ENCODE results near the gene NFATC3. TPM values are rescaled to one million over a fixed set of nuclear protein-coding genes. Genes with fewer than 3 reads are reported as not detected.

Gene NFATC3
- total RNA-seq, 1 donor from 2014 or later: 74.5 TPM

DNA sequence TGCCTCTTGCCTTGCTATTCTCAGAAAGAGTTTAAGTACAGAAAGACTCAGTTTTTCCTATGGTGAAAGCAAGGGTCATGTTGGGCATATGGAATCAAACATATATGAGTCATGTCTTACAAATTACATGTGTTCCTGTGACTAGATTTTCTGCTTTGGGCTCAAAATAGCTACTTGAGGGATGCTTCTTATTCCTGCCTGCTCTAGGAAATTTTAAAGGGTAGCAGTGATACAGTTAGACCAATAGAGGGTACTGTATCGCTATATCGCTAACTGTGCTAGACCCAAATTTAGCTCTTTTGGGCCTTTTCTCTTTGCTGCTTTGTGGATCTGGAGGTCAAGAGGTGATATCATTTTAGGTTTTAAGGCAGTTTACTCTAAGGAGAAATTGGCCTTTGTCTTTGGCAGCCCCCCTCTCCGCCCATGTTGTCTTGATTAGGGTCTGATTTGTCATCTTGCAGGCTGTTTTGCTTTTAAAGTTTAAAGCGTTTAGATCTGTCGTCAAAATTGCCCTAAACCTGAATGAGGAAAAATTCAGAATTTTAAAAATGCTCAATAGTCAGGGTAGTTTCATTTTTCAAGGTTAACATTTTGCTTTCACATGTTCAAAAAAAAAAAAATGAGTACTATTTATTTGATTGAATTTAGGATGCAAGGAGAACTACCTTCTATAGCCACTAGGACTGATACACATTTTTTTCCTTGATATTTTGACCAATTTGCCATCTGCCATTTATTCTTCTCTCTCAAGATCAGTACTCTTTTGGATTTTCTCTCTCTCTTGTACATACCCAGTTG lies 8.8 kb downstream of the NFATC3 start:
- no peak overlapping the region for H3K4me3 ChIP-seq
- TF ChIP-seq, protein P1, sequence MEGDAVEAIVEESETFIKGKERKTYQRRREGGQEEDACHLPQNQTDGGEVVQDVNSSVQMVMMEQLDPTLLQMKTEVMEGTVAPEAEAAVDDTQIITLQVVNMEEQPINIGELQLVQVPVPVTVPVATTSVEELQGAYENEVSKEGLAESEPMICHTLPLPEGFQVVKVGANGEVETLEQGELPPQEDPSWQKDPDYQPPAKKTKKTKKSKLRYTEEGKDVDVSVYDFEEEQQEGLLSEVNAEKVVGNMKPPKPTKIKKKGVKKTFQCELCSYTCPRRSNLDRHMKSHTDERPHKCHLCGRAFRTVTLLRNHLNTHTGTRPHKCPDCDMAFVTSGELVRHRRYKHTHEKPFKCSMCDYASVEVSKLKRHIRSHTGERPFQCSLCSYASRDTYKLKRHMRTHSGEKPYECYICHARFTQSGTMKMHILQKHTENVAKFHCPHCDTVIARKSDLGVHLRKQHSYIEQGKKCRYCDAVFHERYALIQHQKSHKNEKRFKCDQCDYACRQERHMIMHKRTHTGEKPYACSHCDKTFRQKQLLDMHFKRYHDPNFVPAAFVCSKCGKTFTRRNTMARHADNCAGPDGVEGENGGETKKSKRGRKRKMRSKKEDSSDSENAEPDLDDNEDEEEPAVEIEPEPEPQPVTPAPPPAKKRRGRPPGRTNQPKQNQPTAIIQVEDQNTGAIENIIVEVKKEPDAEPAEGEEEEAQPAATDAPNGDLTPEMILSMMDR (IDR thresholded peaks at IDR 0.05): peak; percentile 34
- H3K36me3 ChIP-seq: peaks cover 3% of the 10 kb centered on the region
- intact Hi-C loops (cut with DNase I): no loop called here
- H3K4me1 ChIP-seq: peaks cover 51% of the 10 kb centered on the region
- no peaks in the 10 kb centered on the region for H3K27me3 ChIP-seq
- no peaks in the 10 kb centered on the region for H3K9me3 ChIP-seq
- H3K27ac ChIP-seq: no peak overlapping the region
- ATAC-seq: peak; percentile 72
- no peak for DNase-seq

DNA sequence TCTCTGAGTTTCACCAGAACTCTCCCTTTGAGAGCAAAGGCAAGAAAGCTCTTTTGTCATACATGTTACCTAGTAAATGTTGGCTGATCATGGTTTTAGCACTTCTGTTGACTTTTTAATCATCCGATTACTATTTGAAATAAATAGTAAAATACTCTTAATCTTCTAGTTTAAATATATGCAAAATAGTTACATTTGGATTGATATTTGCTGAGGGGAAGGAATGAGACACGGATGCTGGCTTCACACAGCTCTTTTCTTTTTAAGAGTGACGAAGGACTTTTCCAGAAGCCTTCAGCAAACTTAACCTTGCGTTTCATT lies 9.4 kb downstream of the NFATC3 start:
- TF ChIP-seq, protein P1 (IDR thresholded peaks at IDR 0.05): no peak
- ATAC-seq: no peak
- no peak overlapping the region for H3K27ac ChIP-seq
- H3K27me3 ChIP-seq: no peaks in the 10 kb centered on the region
- DNase-seq: no peak
- H3K4me3 ChIP-seq: no peak overlapping the region
- H3K36me3 ChIP-seq: peaks cover 3% of the 10 kb centered on the region
- H3K4me1 ChIP-seq: peaks cover 51% of the 10 kb centered on the region
- no peaks in the 10 kb centered on the region for H3K9me3 ChIP-seq
- intact Hi-C loops (cut with DNase I): no loop called here

DNA sequence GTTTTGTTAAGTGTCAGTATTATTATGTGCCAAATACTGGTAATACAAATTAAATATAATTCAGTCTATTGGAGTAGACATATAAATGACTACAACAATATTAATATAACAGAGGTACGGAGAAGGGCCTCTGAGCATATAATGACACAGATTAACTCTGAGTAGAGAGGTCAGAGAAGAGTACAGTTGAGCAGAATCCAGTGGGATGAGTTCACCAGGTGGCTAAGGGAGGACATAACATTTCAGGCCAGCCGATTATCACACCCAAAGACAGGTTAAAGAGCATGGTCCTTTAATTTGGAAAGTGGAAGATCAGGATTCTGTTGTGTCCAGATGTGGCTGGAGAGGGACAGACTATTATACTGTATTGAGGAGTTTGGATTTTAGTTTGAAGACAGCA lies 11.3 kb downstream of the NFATC3 start:
- no peak overlapping the region for H3K27ac ChIP-seq

DNA sequence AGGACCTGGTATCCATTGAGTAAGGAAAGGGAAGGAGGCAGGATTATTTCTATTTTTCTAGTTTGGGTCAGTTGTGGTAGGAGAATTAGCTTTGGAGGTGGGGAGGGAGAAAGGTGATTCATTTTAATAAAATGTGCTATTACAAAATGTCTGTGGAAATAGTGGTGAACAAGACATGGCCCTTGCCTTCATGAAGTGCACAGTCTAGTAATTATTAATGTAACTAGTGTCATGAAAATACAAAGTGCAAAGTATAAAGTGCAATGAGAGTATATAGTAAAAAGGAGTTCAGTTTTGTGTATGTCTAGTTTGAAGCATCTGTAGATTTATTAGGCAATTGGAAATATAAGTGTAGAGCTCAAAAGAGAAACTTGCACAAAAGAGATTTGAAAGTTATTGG lies 11.9 kb downstream of the NFATC3 start:
- DNase-seq (no peak), ATAC-seq (no peak)

More for the DNA sequence above, 11.3 kb downstream of the NFATC3 start:
- Histone ChIP-seq H3K27me3 (no peaks in the 10 kb centered on the region), H3K9me3 (no peaks in the 10 kb centered on the region), H3K36me3 (peaks cover 3% of the 10 kb centered on the region), H3K4me3 (no peak overlapping the region), H3K4me1 (peaks cover 39% of the 10 kb centered on the region)
- intact Hi-C loops (cut with DNase I): no loop called here
- ATAC-seq: no peak
- no peak for DNase-seq
- TF ChIP-seq, protein P1 (IDR thresholded peaks at IDR 0.05): no peak

DNA sequence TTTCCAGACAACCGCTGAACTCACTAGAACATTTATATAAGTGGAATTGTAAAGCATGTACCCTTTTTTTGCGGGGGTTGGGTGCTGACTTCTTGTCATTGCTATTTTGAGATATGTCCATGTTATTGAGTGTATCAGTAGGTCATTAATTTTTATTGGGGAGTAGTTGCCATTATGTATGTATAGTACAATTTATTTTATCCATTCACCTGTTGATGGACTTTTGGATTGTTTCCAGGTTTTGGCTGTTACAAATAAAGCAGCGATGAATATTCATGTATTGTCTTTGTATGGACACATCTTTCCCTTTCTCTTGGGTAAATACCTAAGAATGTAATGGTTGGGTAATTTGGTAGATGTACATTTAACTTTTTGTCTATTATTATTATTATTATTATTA lies 12.7 kb downstream of the NFATC3 start:
- DNase-seq (no peak), ATAC-seq (no peak)
- intact Hi-C loops (cut with DNase I): no loop called here
- no peak overlapping the region for H3K4me3 ChIP-seq
- H3K4me1 ChIP-seq: peaks cover 26% of the 10 kb centered on the region
- H3K36me3 ChIP-seq: peaks cover 3% of the 10 kb centered on the region
- H3K27me3 ChIP-seq: no peaks in the 10 kb centered on the region
- no peaks in the 10 kb centered on the region for H3K9me3 ChIP-seq
- no peak overlapping the region for H3K27ac ChIP-seq
- TF ChIP-seq, protein P1 (IDR thresholded peaks at IDR 0.05): no peak

More for the DNA sequence above, 11.9 kb downstream of the NFATC3 start:
- H3K27ac ChIP-seq: no peak overlapping the region
- intact Hi-C loops (cut with DNase I): no loop called here
- H3K9me3 ChIP-seq: no peaks in the 10 kb centered on the region
- H3K4me1 ChIP-seq: peaks cover 33% of the 10 kb centered on the region
- H3K36me3 ChIP-seq: peaks cover 3% of the 10 kb centered on the region
- TF ChIP-seq, protein P1 (IDR thresholded peaks at IDR 0.05): no peak
- no peak overlapping the region for H3K4me3 ChIP-seq
- no peaks in the 10 kb centered on the region for H3K27me3 ChIP-seq
